Measurements from ENCODE around the gene TXNRD1.
A peak's percentile ranks its signal among the peaks of the same experiment; 100 is the strongest.

The TXNRD1 gene

DNA sequence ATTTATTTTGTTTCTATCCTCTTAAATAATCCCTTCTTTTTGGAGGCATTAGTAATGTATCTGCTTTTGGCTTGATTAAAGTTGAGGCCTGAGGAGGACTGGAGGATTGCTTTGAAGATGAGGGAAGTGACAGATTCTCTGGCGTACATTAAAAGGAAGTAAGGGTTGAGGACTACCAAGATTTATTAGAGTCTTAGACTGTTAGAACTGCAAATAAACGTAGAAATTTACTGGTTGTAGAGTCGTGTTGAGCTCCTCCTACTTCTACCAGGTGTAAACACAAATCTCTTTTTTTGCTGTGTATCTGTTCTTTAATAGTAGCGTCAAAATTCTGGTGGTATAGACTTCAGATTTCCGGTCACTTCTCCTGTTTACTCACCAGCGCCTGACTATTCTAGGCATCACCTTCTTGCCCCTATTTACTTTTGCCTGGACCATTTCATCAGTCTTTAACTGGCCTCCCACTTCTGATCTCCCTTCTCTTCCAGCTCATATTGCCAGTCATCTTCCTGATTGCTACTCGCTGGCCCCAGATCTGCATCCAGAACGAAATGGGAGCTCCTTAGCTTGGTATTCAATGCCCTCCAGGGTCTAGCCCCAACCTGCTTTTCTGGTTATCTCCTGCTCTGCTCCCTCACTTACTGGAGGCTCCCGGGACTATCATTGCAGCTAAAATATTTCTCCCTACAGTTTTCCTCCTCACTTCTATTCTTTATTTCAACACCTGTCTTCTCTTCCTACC is 79.5 kb downstream of the TXNRD1 start:
- H3K9me3 ChIP-seq (replicated peaks in 1 of 11) = no peaks in the 10 kb centered on the region
- H3K4me2 ChIP-seq = peak overlapping the region; percentile 16 to 74 (median 45); a peak in 21 of 22 replicates
- H3K4me3 ChIP-seq = no peak overlapping the region
- H3K4me1 ChIP-seq = peaks cover 43 to 72% (median 56%) of the 10 kb centered on the region in 10 experiments
- H3K27ac ChIP-seq = peak overlapping the region in 2 of 11 experiments; percentile 1 to 18; a peak in 2 of 22 replicates
- peaks cover 67 to 98% (median 91%) of the 10 kb centered on the region in 11 experiments for H3K36me3 ChIP-seq
- peaks cover 51 to 99% (median 93%) of the 10 kb centered on the region in 11 experiments; a peak in 20 of 22 replicates for H4K20me1 ChIP-seq
- no peaks in the 10 kb centered on the region for H3K27me3 ChIP-seq
- peak overlapping the region in 3 of 11 experiments; percentile 35 to 48 (median 42); a peak in 5 of 22 replicates for H3K9ac ChIP-seq
- TF ChIP-seq Cebpa-rat (IDR thresholded peaks at IDR 0.05) = no peak

DNA sequence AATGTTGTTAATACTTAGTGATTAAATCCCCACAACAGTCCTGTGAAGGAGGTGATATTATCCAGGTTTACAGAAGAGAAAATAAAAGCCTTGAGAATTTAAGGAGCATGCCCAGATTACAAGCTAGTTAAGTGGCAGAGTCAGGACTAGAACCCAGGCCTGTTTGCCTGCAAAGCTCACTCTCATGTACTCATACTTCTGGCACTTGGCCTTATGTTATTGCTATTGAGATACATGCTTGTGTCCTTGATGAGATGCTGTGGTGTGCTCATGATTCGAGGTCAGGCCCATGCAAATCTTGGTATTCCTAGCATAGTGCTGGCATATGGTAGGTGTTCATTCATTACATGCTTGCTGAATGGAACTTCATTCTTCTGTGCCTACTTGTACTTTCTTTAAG is 80.4 kb downstream of the TXNRD1 start:
- H3K36me3 ChIP-seq = peaks cover 67 to 100% (median 93%) of the 10 kb centered on the region in 11 experiments

GRCh38 chr12:104296718-104297117 is 81.1 kb downstream of the TXNRD1 start:
- Histone ChIP-seq H3K27me3 (no peaks in the 10 kb centered on the region), H3K9me3 (replicated peaks in 1 of 11) (no peaks in the 10 kb centered on the region), H3K36me3 (peaks cover 59 to 99% (median 91%) of the 10 kb centered on the region in 11 experiments), H3K4me3 (no peak overlapping the region), H3K27ac (no peak overlapping the region), H3K4me1 (peaks cover 52 to 77% (median 64%) of the 10 kb centered on the region in 10 experiments), H3K9ac (no peak overlapping the region), H4K20me1 (peaks cover 65 to 100% (median 100%) of the 10 kb centered on the region in 11 experiments; a peak in 20 of 22 replicates), H3K4me2 (no peak overlapping the region)
- TF ChIP-seq Cebpa-rat (IDR thresholded peaks at IDR 0.05) = no peak

More for the DNA sequence above, 80.4 kb downstream of the TXNRD1 start:
- Histone ChIP-seq H3K4me1 (peaks cover 48 to 77% (median 61%) of the 10 kb centered on the region in 10 experiments), H3K27ac (no peak overlapping the region), H3K9me3 (replicated peaks in 1 of 11) (no peaks in the 10 kb centered on the region), H3K27me3 (no peaks in the 10 kb centered on the region), H4K20me1 (peaks cover 60 to 100% (median 97%) of the 10 kb centered on the region in 11 experiments; a peak in 20 of 22 replicates), H3K4me3 (no peak overlapping the region), H3K9ac (no peak overlapping the region; a peak in 1 of 22 replicates), H3K4me2 (peak overlapping the region in 4 of 11 experiments; percentile 1 to 74 (median 50); a peak in 6 of 22 replicates)
- TF ChIP-seq Cebpa-rat (IDR thresholded peaks at IDR 0.05) = no peak

- Histone ChIP-seq H3K9ac (no peak overlapping the region), H3K9me3 (replicated peaks in 1 of 11) (no peaks in the 10 kb centered on the region), H3K4me3 (no peak overlapping the region), H3K27ac (no peak overlapping the region), H3K4me1 (peaks cover 48 to 77% (median 65%) of the 10 kb centered on the region in 10 experiments), H3K36me3 (peaks cover 50 to 99% (median 89%) of the 10 kb centered on the region in 11 experiments), H3K4me2 (no peak overlapping the region), H3K27me3 (no peaks in the 10 kb centered on the region), H4K20me1 (peaks cover 74 to 100% (median 100%) of the 10 kb centered on the region in 11 experiments; a peak in 20 of 22 replicates)
- TF ChIP-seq Cebpa-rat (IDR thresholded peaks at IDR 0.05) = no peak
These were observed 82.0 kb downstream of the TXNRD1 start for GRCh38 chr12:104297477-104298113.

GRCh38 chr12:104299842-104300481 is 84.4 kb downstream of the TXNRD1 start:
- Histone ChIP-seq H3K36me3 (peaks cover 45 to 99% (median 84%) of the 10 kb centered on the region in 11 experiments), H3K9me3 (replicated peaks in 1 of 11) (no peaks in the 10 kb centered on the region; a peak in 1 of 22 replicates), H3K4me3 (no peak overlapping the region), H3K27ac (peak overlapping the region in 4 of 11 experiments; percentile 18 to 49 (median 31); a peak in 6 of 22 replicates), H4K20me1 (peaks cover 82 to 100% (median 100%) of the 10 kb centered on the region in 11 experiments; a peak in 21 of 22 replicates), H3K9ac (no peak overlapping the region; a peak in 1 of 22 replicates), H3K27me3 (no peaks in the 10 kb centered on the region), H3K4me2 (peak overlapping the region; percentile 38 to 70 (median 51); a peak in 21 of 22 replicates), H3K4me1 (peaks cover 51 to 84% (median 65%) of the 10 kb centered on the region in 10 experiments)
- TF ChIP-seq Cebpa-rat (IDR thresholded peaks at IDR 0.05) = no peak

- Histone ChIP-seq H3K36me3 (peaks cover 23 to 98% (median 82%) of the 10 kb centered on the region in 11 experiments), H4K20me1 (peaks cover 81 to 100% (median 100%) of the 10 kb centered on the region in 11 experiments; a peak in 21 of 22 replicates)
These were observed 88.1 kb downstream of the TXNRD1 start, which contains the start of gene EID3 for GRCh38 chr12:104303538-104304151. EID3 (plus strand) TSS chr12:104303739; CDS start chr12:104303935, 196 bp downstream.

GRCh38 chr12:104304261-104305009 is 88.9 kb downstream of the TXNRD1 start:
- Histone ChIP-seq H3K27ac (peak overlapping the region in 9 of 11 experiments; percentile 47 to 78 (median 67); a peak in 16 of 22 replicates), H3K36me3 (peaks cover 23 to 98% (median 82%) of the 10 kb centered on the region in 11 experiments; a peak in 21 of 22 replicates), H4K20me1 (peaks cover 81 to 100% (median 100%) of the 10 kb centered on the region in 11 experiments; a peak in 21 of 22 replicates), H3K4me3 (peak overlapping the region; percentile 43 to 65 (median 56)), H3K4me1 (peaks cover 53 to 71% (median 63%) of the 10 kb centered on the region in 10 experiments), H3K9ac (peak overlapping the region; percentile 42 to 74 (median 66); a peak in 19 of 22 replicates), H3K9me3 (replicated peaks in 1 of 11) (no peaks in the 10 kb centered on the region; a peak in 1 of 22 replicates), H3K4me2 (peak overlapping the region; percentile 76 to 88 (median 83)), H3K27me3 (no peaks in the 10 kb centered on the region)
- no peak for TF ChIP-seq Cebpa-rat (IDR thresholded peaks at IDR 0.05)

More at GRCh38 chr12:104303538-104304151, 88.1 kb downstream of the TXNRD1 start, which contains the start of gene EID3:
- peak within 1 kb of the TSS; percentile 43 to 65 (median 56) for H3K4me3 ChIP-seq
- H3K9me3 ChIP-seq (replicated peaks in 1 of 11) = no peaks in the 10 kb centered on the region; a peak in 1 of 22 replicates
- H3K4me1 ChIP-seq = peaks cover 55 to 75% (median 67%) of the 10 kb centered on the region in 10 experiments
- peak within 1 kb of the TSS in 10 of 11 experiments; percentile 47 to 78 (median 68); a peak in 21 of 22 replicates for H3K27ac ChIP-seq
- no peaks in the 10 kb centered on the region for H3K27me3 ChIP-seq
- H3K9ac ChIP-seq = peak within 1 kb of the TSS; percentile 42 to 74 (median 66); a peak in 21 of 22 replicates
- peak within 1 kb of the TSS; percentile 76 to 88 (median 83) for H3K4me2 ChIP-seq
- TF ChIP-seq Cebpa-rat (IDR thresholded peaks at IDR 0.05) = no peak
